Gastroesophageal sphincter (tissue), 3 donors: ENCODE data around the gene MRPS7.

Experiments used
- CTCF ChIP-seq, 4 experiments: fragments of 200-600 bp in 2 of 4; fragments of 450-650 bp in 2 of 4; sonication (generic) in 1 of 4; IDR thresholded peaks; one replicate each; pipeline ENCODE4 v1.5.1; 2017 to 2019; ENCODE audit warnings: antibody characterized with exemption in 4 of 4, mild to moderate bottlenecking in 2 of 4, moderate library complexity in 2 of 4
- EP300 ChIP-seq: sonication (generic); formaldehyde crosslinking; IDR thresholded peaks from one replicate; pipeline ENCODE4 v1.6.1; 2017; ENCODE audit warnings: antibody characterized with exemption, mild to moderate bottlenecking

- TF ChIP-seq CTCF (IDR thresholded peaks at IDR 0.05) (no peak), EP300 (no peak)
Measured at GRCh38 chr17:75277664-75278071, 16.0 kb downstream of the MRPS7 start.
